GM23338 (cell line): Measurements from ENCODE around the gene KRT81. TPM values are rescaled to one million over a fixed set of nuclear protein-coding genes. Genes with fewer than 3 reads are reported as not detected.

Source experiments
- ATAC-seq: fragments of 200-7000 bp; cut with Tn5 transposase; 3 replicates; pipeline ENCODE4 v1.9.1; 2020
- DNase-seq: peaks from one replicate; pipeline ENCODE4 v3.0.0-alpha.2; 2015; ENCODE audit warnings: low spot score
- H2AFZ ChIP-seq: fragments of 200-600 bp; sonication (generic); 2 replicates; pipeline ENCODE4 v1.8.0; 2016; ENCODE audit warnings: antibody characterized with exemption, mild to moderate bottlenecking, moderate library complexity
- H3F3A ChIP-seq: fragments of 200-600 bp; sonication (generic); replicated peaks from 2 replicates; pipeline ENCODE4 v1.8.0; 2017; ENCODE audit warnings: antibody characterized with exemption, mixed run types, low read depth
- H3K27ac ChIP-seq: fragments of 200-600 bp; sonication (generic); 2 replicates; pipeline ENCODE4 v1.6.1; 2016; ENCODE audit warnings: low read depth
- H3K27me3 ChIP-seq: fragments of 200-600 bp; sonication (generic); 2 replicates; pipeline ENCODE4 v1.8.0; 2016; ENCODE audit warnings: mild to moderate bottlenecking, mixed run types, moderate library complexity; ENCODE audit not compliant: insufficient read depth
- H3K36me3 ChIP-seq: fragments of 200-600 bp; sonication (generic); 2 replicates; pipeline ENCODE4 v1.8.0; 2016; ENCODE audit warnings: mild to moderate bottlenecking; ENCODE audit not compliant: insufficient read depth
- H3K4me1 ChIP-seq: fragments of 200-600 bp; sonication (generic); 2 replicates; pipeline ENCODE4 v1.8.0; 2016; ENCODE audit warnings: mild to moderate bottlenecking, moderate library complexity; ENCODE audit not compliant: insufficient read depth
- H3K4me2 ChIP-seq: fragments of 200-600 bp; sonication (generic); 2 replicates; pipeline ENCODE4 v1.7.1; 2017; ENCODE audit warnings: mixed run types
- H3K4me3 ChIP-seq: fragments of 200-600 bp; sonication (generic); 2 replicates; pipeline ENCODE4 v1.6.1; 2016; ENCODE audit warnings: mixed run types
- H3K79me2 ChIP-seq: fragments of 200-600 bp; sonication (generic); replicated peaks from 2 replicates; pipeline ENCODE4 v1.8.0; 2017; ENCODE audit warnings: mild to moderate bottlenecking; ENCODE audit not compliant: insufficient read depth
- H3K9me2 ChIP-seq: fragments of 200-600 bp; sonication (generic); 2 replicates; pipeline ENCODE4 v1.8.0; 2017; ENCODE audit not compliant: insufficient read depth
- H4K20me1 ChIP-seq: fragments of 200-600 bp; sonication (generic); replicated peaks from 2 replicates; pipeline ENCODE4 v1.8.0; 2017; ENCODE audit warnings: mild to moderate bottlenecking; ENCODE audit not compliant: insufficient read depth
- H3K27ac Mint-ChIP-seq: 2 replicates; pipeline ENCODE4 v1.8.0; 2020; ENCODE audit warnings: inconsistent platforms, mild to moderate bottlenecking, moderate library complexity, mixed read lengths
- H3K27me3 Mint-ChIP-seq: 3 replicates; pipeline ENCODE4 v1.8.0; 2022; ENCODE audit warnings: low read depth, mild to moderate bottlenecking, moderate library complexity, mixed read lengths, inconsistent platforms; ENCODE audit not compliant: insufficient read depth, poor library complexity
- H3K36me3 Mint-ChIP-seq: 3 replicates; pipeline ENCODE4 v1.8.0; 2021; ENCODE audit warnings: low read depth, mild to moderate bottlenecking, inconsistent platforms, moderate library complexity, mixed read lengths
- H3K4me1 Mint-ChIP-seq: 3 replicates; pipeline ENCODE4 v1.8.0; 2020; ENCODE audit warnings: mild to moderate bottlenecking, inconsistent platforms, mixed read lengths
- H3K4me3 Mint-ChIP-seq: 3 replicates; pipeline ENCODE4 v1.8.0; 2021; ENCODE audit warnings: moderate library complexity, mild to moderate bottlenecking, inconsistent platforms, mixed read lengths
- H3K9me3 Mint-ChIP-seq: 3 replicates; pipeline ENCODE4 v1.8.0; 2020; ENCODE audit warnings: moderate library complexity, mild to moderate bottlenecking, inconsistent platforms, mixed read lengths
- CREB1 ChIP-seq: fragments of 250-450 bp; sonication (Bioruptor Pico); IDR thresholded peaks from 2 replicates; pipeline ENCODE4 v1.5.0; 2020; ENCODE audit warnings: low read depth, mild to moderate bottlenecking, moderate library complexity
- ETS1 ChIP-seq: IDR thresholded peaks from 2 replicates; pipeline ENCODE4 v1.6.1; 2016; ENCODE audit warnings: antibody characterized with exemption
- EZH2 ChIP-seq: fragments of 200-600 bp; sonication (generic); IDR thresholded peaks from one replicate; pipeline ENCODE4 v1.8.0; 2017; ENCODE audit warnings: antibody characterized with exemption, mild to moderate bottlenecking, low read depth; ENCODE audit not compliant: unreplicated experiment
- EZH2phosphoT487 ChIP-seq: fragments of 200-600 bp; sonication (generic); IDR thresholded peaks from one replicate; pipeline ENCODE4 v1.8.1; 2018; ENCODE audit warnings: antibody characterized with exemption; ENCODE audit not compliant: unreplicated experiment
- JUNB ChIP-seq: IDR thresholded peaks from one replicate; pipeline ENCODE4 v1.6.1; 2016; ENCODE audit warnings: antibody characterized with exemption; ENCODE audit not compliant: unreplicated experiment
- POLR2AphosphoS5 ChIP-seq: IDR thresholded peaks from 2 replicates; pipeline ENCODE4 v1.6.1; 2016; ENCODE audit warnings: antibody characterized with exemption, low read depth
- STAT1 ChIP-seq: IDR thresholded peaks from one replicate; pipeline ENCODE4 v1.6.1; 2016; ENCODE audit warnings: antibody characterized with exemption; ENCODE audit not compliant: unreplicated experiment
- ZNF331 ChIP-seq: fragments of 250-450 bp; sonication (Bioruptor Pico); IDR thresholded peaks from 2 replicates; pipeline ENCODE4 v1.5.0; 2020; ENCODE audit warnings: low read depth, mild to moderate bottlenecking, moderate library complexity
- ZNF462 ChIP-seq: fragments of 250-450 bp; sonication (Bioruptor Pico); IDR thresholded peaks from 2 replicates; pipeline ENCODE4 v1.5.0; 2020; ENCODE audit warnings: mild to moderate bottlenecking, moderate library complexity
- polyA plus RNA-seq: library from polyadenylated mRNA; unstranded; fragments of >200 nt; fragmentation: Nextera tagmentation; extraction: Ambion mirVana; gene quantifications from 2 replicates; pipeline ENCODE4 v1.2.1, GENCODE V29; 2016
- total RNA-seq: library from RNA; depleted of rRNA; stranded (reverse); fragments of >200 nt; shearing (Covaris generic); gene quantifications from 2 replicates; pipeline ENCODE4 v1.2.3, GENCODE V29; 2014

KRT81 gene
- total and polyA plus RNA-seq, 2 experiments from 2014 or later, result not detected

GRCh38 chr12:52271158-52271557 lies 20.2 kb downstream of the KRT81 start:
- Mint-ChIP-seq H3K27ac (no peak overlapping the region), H3K27me3 (peaks cover 2% of the 10 kb centered on the region), H3K4me1 (no peaks in the 10 kb centered on the region), H3K4me3 (no peak overlapping the region), H3K36me3 (no peaks in the 10 kb centered on the region), H3K9me3 (no peaks in the 10 kb centered on the region)
- Histone ChIP-seq H4K20me1 (no peaks in the 10 kb centered on the region), H3K79me2 (no peaks in the 10 kb centered on the region), H3K4me2 (no peak overlapping the region), H2AFZ (no peak overlapping the region), H3K27me3 (no peaks in the 10 kb centered on the region), H3K4me1 (no peaks in the 10 kb centered on the region), H3K36me3 (no peaks in the 10 kb centered on the region), H3K4me3 (no peak overlapping the region), H3K9me2 (peaks cover 9% of the 10 kb centered on the region; the same call in 1 of the 2 replicates), H3F3A (no peaks in the 10 kb centered on the region), H3K27ac (no peak overlapping the region)
- TF ChIP-seq ZNF462 (CRISPR knock-in tag) (no peak), EZH2phosphoT487 (no peak), ETS1 (no peak), CREB1 (CRISPR knock-in tag) (no peak), EZH2 (no peak), ZNF331 (no peak), STAT1 (no peak), JUNB (no peak), POLR2AphosphoS5 (no peak)
- no peak for ATAC-seq
- DNase-seq, result no peak
